Embryonic facial prominence (tissue), 1 donor: Measurements from ENCODE around the gene TYW1B.
"Not testable (repeated sequence)": the region's sequence is repeated elsewhere in the genome, so short reads cannot be mapped to it uniquely, and the experiment has no call there.

ENCODE experiments used
- DNase-seq: peaks from one replicate; pipeline ENCODE4 v3.0.0-alpha.2; 2016; ENCODE audit errors: extremely low spot score

Gene TYW1B

GRCh38 chr7:72700548-72700947, 127.5 kb downstream of the TYW1B start:
- DNase-seq, result not testable (repeated sequence)

GRCh38 chr7:72697066-72697465, 130.9 kb downstream of the TYW1B start:
- DNase-seq, result not testable (repeated sequence)

DNA sequence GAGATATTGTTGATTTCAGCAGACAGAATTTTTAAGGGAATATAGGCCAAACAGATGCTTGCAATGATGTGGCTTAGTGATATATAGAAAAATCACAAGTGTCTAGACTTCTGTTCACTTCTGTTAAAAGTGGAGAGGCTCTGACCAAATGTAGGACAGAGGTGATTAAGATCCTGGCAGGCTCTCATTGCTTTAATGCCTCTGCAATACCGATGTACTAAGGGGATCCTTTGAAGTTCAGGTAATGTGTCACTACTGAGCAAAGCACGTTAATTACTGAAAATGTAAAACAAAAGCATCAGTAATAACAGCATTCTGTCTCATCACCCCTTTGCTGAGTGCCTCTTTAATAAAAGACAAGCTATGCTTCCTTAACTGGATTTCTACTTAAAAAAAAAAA, 131.4 kb downstream of the TYW1B start:
- DNase-seq, result not testable (repeated sequence)

DNA sequence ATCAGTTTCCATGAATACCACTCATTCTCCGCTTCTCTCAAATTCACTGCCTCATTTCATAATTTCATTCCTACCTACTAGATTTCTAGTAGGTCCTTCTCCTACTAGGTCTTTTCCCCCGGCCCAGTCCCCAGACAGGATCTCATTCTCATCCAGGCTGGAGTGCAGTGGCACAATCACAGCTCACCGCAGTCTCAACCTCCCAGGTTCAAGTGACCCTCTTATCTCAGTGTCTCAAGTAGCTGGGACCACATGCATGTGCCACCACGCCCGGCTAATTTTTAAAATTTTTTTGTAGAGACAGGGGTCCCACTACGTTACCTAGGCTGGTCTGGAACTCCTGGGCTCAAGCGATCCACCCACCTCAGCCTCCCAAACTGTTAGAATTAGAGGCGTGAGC, 132.5 kb downstream of the TYW1B start:
- not testable (repeated sequence) for DNase-seq

- DNase-seq, result not testable (repeated sequence)
Observed at GRCh38 chr7:72691442-72691841, 136.6 kb downstream of the TYW1B start.

DNA sequence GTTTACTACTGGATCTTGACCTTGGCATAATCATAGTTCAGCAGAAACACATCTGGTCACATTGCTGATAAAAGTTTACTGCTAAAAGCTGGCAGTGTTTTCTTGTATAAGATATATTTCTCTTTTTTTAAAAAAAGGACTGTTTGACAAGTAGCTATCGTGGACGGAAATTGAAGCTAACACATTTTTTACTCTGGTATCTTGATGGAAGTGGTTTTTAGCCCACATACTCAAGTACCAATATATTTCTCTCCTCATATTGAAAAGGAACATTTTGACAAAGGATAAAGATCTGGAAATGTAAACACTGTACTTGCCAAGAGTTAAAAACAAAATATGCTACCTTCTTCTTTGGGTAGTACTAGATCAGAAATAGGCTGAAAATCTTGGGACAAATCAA, 137.8 kb downstream of the TYW1B start:
- DNase-seq, result not testable (repeated sequence)

- DNase-seq, result not testable (repeated sequence)
Observed at GRCh38 chr7:72689344-72689743, 138.7 kb downstream of the TYW1B start.

DNA sequence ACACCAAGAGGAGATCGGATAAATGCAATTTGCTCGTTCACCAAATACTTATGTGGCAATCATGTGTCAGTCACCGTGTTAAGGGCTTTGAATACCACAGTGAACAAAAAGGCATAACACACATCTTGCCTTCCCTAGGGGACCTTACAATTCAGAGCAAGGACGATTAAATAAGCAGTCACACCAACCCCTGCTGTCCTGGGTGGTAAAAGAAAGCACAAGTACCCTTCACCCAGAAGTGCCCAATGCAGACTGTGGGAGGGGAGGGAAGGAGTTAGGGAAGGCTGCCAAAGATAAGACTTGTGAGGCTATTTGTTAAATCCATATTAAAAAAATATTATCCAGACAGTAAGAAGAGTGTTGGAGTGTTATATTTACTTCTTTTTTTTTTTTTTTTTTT, 146.8 kb downstream of the TYW1B start:
- not testable (repeated sequence) for DNase-seq

DNA sequence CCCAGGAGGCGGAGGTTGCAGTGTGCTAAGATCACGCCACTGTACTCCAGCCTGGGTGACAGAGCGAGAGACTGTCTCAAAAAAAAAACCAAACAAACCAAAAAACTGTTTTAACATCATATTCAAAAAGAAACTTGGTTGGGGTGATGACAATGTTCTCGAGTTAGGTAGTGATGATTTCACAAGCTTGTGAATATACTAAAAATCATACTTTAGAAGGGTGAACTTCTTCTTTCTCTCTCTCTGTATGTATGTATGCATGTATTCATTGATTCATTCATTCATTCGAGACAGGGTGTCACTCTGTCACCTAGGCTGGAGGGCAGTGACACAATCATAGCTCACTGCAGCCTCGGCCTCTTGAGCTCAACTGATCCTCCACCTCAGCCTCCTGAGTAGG, 151.1 kb downstream of the TYW1B start:
- not testable (repeated sequence) for DNase-seq

DNA sequence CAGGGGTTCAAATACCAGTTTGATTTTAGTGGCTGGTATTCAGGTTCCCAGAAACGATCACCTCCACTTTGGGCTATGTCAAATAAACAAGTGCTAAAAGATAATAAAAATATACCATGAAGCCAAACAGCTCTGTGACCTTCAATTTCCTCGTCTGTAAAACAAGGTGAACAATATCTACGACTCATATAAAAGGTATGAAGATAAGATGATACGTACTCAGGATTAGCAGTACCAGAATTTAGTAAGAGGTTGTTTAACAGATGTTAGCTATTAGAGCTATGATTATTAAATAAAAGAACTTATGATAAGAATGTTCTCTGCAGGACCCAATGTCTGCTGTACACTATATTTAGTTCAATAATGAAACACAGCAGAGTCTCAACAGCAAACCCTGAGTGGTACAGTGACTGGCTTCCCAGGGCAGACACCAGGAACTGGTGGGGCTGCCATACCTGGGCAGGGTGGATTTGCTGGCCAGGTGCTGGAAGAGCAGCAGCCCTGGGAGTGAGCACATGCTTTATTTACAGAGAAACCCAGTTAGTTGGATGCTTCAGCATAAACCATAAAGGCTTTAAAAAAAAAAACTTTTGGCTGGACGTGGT, 151.8 kb downstream of the TYW1B start:
- not testable (repeated sequence) for DNase-seq

- not testable (repeated sequence) for DNase-seq
Observed at GRCh38 chr7:72675686-72676085, 152.3 kb downstream of the TYW1B start.

DNA sequence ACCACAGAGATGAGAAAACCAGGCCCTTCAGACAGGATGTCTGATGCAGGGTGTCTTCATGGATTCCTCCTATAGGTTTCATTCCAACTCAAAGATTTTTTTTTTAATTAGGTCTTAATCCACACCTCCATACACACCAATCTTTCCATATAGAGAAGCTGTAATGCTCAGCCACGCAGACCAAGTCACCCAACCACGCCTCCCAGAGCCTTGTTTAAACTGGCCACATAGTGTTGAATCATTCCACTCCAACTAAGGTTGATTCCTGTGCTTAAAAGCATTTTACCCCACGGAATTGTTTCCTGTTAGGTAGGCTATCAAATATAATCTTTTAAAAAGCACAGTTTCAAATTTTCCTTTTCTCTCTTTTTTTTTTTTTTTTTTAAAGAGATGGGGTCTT, 153.6 kb downstream of the TYW1B start:
- DNase-seq, result no peak

GRCh38 chr7:72670850-72671249, 157.2 kb downstream of the TYW1B start:
- DNase-seq, result not testable (repeated sequence)

GRCh38 chr7:72668435-72668834, 159.6 kb downstream of the TYW1B start:
- not testable (repeated sequence) for DNase-seq

DNA sequence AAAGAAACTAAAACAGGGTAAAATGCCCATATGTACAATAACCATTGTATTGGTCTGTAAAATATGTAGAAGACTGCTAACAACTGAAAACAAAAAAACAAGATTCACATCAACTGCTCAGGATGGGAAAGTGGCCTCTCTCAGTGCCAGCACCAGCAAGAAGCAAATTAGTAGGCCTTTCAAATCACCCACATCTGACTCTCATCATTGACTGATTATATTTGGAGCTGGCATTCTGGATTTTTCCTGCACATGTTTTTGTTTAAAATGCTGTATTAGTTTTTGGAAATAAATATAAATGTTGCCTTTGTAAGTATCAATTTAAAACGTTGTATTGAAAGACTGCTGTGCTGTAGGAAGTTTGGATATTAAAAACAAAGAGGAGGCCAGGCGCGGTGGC, 161.0 kb downstream of the TYW1B start:
- DNase-seq, result not testable (repeated sequence)

- DNase-seq, result not testable (repeated sequence)
Observed at GRCh38 chr7:72648574-72648973, 179.4 kb downstream of the TYW1B start.

GRCh38 chr7:72643708-72644107, 184.3 kb downstream of the TYW1B start:
- DNase-seq, result not testable (repeated sequence)

DNA sequence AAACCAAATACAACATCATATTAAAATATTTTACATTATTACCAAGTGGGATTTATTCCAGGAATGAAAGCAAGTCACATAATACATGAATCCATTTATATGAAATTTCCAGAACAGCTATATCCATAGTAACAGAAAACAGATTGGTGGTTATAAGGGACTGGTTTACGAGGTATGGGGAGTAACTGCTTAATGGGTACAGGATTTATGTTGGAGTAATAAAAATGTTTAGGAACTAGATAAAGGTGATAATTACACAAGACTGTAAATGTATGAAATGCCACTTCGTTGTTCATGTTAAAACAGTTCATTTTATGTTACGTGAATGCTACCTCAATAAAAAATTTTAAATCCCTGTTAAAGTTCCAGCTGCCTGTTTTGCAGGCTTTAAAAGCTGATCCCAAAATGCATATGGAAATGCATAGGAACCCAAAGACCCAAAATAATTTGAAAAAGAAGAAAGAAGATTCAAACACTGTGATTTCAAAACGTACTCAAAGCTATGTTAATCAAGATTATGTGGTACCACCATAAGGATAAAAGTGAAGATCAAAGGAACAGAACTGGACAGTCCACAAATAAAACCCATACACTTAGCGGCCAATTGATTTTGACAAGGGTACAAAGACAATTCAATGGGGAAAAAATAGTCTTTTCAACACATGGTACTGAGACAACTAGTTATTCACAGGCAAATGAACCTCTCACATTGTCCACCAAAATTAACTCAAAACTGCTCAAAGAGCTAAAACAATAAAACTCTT, 186.3 kb downstream of the TYW1B start:
- not testable (repeated sequence) for DNase-seq

DNA sequence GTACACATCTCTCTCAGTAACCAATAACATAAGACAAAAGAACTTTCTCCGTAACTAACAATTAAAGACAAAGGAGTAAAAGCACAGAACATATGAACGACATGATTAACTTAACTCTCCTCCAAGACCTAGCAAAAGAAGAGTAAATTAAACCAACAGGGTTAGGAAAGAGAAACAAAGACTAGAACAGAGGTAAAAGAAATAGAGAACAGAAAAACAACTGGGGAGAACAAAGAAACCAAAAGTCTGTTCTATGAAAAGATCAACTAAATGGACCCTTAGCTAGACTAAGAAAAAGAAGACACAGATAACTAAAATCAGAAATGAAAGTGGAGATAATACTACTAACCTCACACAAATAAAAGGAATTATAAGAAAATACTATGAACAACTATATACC, 187.3 kb downstream of the TYW1B start:
- DNase-seq, result not testable (repeated sequence)

GRCh38 chr7:72635273-72635908, 192.6 kb downstream of the TYW1B start:
- DNase-seq, result not testable (repeated sequence)

GRCh38 chr7:72632765-72633292, 195.2 kb downstream of the TYW1B start:
- DNase-seq, result not testable (repeated sequence)

- not testable (repeated sequence) for DNase-seq
Observed at GRCh38 chr7:72628375-72628774, 199.6 kb downstream of the TYW1B start.
